K562 treated with DMSO at 1 percent for 12 hours (cell line): Measurements from ENCODE around the gene MDM4. TPM values are rescaled to one million over a fixed set of nuclear protein-coding genes. Genes with fewer than 3 reads are reported as not detected.

Experiments
- total RNA-seq: library from RNA; unstranded; fragments of 300-600 nt; gene quantifications from 2 replicates; pipeline ENCODE4 v1.2.3, GENCODE V29; 2022; ENCODE audit not compliant: insufficient read depth

MDM4 gene
- total RNA-seq, result 6.0 and 8.4 TPM in 2 replicates

GRCh38 chr1:204516180-204516879, at the start of gene MDM4:
Gene MDM4, plus strand, starts transcription at chr1:204516406. Its CDS starts 9,113 bp downstream, at chr1:204525519.

GRCh38 chr1:204494281-204495077, 21.7 kb upstream of the MDM4 start, which contains the start of gene PIK3C2B:
Gene PIK3C2B, minus strand, starts transcription at chr1:204494805. Its CDS starts 25,003 bp downstream, at chr1:204469802.

Other genes starting within 250 kb of the MDM4 start
- gene PLEKHA6, start 156.5 kb upstream of the MDM4 start, total RNA-seq, result 0.24 and 0.58 TPM in 2 replicates
- 13.5 and 45.8 TPM in 2 replicates for gene PPP1R15B, start 104.6 kb upstream of the MDM4 start, total RNA-seq
- gene PIK3C2B, start 21.6 kb upstream of the MDM4 start, total RNA-seq, result 0.57 and 1.7 TPM in 2 replicates
- 0.57 TPM in 1 of 2 replicates, not detected in the other for gene LRRN2, start 169.3 kb downstream of the MDM4 start, total RNA-seq